Peyer's patch (tissue), 4 donors: ENCODE measurements around the gene SKAP2. TPM values are rescaled to one million over a fixed set of nuclear protein-coding genes. Genes with fewer than 3 reads are reported as not detected.

Source experiments
- DNase-seq, 3 donors: peaks; one replicate each; pipeline ENCODE4 v3.0.0-alpha.2; 2017 to 2019
- H3K27ac ChIP-seq, 4 donors: fragments of 200-600 bp; sonication (generic); one replicate each; pipeline ENCODE4 v1.5.1; 2016 to 2019
- H3K27me3 ChIP-seq, 2 donors: fragments of 200-600 bp; sonication (generic); one replicate each; pipeline ENCODE4 v1.5.1; 2019
- H3K36me3 ChIP-seq, 3 donors: fragments of 200-600 bp; sonication (generic); one replicate each; pipeline ENCODE4 v1.5.1; 2016 to 2019
- H3K4me1 ChIP-seq, 4 donors: fragments of 200-600 bp; sonication (generic); one replicate each; pipeline ENCODE4 v1.5.1; 2016 to 2019
- H3K4me3 ChIP-seq, 4 donors: fragments of 200-600 bp; sonication (generic); 1 replicate in 3 of 4; 2 replicates in 1 of 4; pipeline ENCODE4 v1.5.1; 2016 to 2019; ENCODE audit warnings: mild to moderate bottlenecking in 1 of 4
- H3K9me3 ChIP-seq, 4 donors: fragments of 200-600 bp; sonication (generic); one replicate each; pipeline ENCODE4 v1.5.1; 2016 to 2019; ENCODE audit warnings: mild to moderate bottlenecking in 1 of 4
- POLR2A ChIP-seq, 2 donors: fragments of 450-650 bp; IDR thresholded peaks; one replicate each; pipeline ENCODE4 v1.5.1; 2017; ENCODE audit warnings: antibody characterized with exemption in 2 of 2, mild to moderate bottlenecking in 2 of 2, moderate library complexity in 2 of 2
- total RNA-seq, 4 donors: library from RNA; depleted of rRNA; stranded (reverse); fragments of >200 nt; gene quantifications; one replicate each; pipeline ENCODE4 v1.1.0, GENCODE V29; 2016
- TF ChIP-seq, protein P1 (sequence below), 6 experiments: fragments of 450-650 bp in 4 of 6; fragments of 200-600 bp in 2 of 6; sonication (generic) in 1 of 6; IDR thresholded peaks; one replicate each; pipeline ENCODE4 v1.5.1; 2017 to 2019; ENCODE audit warnings: antibody characterized with exemption in 6 of 6, mild to moderate bottlenecking in 3 of 6, moderate library complexity in 1 of 6

Gene SKAP2
- total RNA-seq, 4 donors from 2014 or later = 32.2 to 101 (median 37.9) TPM

DNA sequence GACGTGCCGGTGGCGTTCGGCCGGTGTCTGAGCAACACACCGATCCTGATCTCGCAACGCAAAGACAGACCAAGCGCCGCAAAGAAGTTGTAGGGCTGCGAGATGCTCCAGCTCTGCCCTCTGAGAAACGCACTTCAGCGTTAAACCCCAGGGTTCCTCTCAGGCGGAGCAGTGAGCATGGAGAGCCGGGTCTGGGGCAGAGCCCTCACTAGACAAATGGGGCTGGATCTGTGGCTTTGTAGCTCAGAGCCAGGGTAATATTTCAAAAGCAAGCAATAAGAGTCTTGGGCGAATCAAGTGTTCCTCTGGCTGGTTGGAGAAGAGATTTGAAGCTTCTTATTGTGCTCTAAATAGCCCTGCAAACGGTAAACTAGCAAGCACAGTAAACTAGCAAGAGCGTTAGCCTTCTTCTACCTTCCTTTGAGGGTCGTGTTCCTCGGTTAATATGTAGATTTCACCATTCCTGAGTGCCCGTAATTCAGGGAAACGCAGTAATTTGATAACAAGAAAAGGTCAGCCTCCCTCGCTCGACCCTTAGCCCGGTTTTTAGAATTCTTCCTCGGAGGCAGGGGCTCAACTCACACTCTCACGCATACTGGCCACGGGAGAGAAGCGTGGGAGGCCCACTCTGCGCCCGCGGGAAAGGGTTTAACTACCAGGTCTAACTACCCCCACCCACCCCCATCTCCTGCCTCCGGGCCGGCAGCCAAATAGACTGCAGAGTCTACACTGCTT lies 6.7 kb downstream of the SKAP2 start:
- TF ChIP-seq, protein P1, sequence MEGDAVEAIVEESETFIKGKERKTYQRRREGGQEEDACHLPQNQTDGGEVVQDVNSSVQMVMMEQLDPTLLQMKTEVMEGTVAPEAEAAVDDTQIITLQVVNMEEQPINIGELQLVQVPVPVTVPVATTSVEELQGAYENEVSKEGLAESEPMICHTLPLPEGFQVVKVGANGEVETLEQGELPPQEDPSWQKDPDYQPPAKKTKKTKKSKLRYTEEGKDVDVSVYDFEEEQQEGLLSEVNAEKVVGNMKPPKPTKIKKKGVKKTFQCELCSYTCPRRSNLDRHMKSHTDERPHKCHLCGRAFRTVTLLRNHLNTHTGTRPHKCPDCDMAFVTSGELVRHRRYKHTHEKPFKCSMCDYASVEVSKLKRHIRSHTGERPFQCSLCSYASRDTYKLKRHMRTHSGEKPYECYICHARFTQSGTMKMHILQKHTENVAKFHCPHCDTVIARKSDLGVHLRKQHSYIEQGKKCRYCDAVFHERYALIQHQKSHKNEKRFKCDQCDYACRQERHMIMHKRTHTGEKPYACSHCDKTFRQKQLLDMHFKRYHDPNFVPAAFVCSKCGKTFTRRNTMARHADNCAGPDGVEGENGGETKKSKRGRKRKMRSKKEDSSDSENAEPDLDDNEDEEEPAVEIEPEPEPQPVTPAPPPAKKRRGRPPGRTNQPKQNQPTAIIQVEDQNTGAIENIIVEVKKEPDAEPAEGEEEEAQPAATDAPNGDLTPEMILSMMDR (IDR thresholded peaks at IDR 0.05) = no peak
- TF ChIP-seq POLR2A (IDR thresholded peaks at IDR 0.05) = no peak
- H3K4me3 ChIP-seq = peak overlapping the region; percentile 7 to 50 (median 26)

DNA sequence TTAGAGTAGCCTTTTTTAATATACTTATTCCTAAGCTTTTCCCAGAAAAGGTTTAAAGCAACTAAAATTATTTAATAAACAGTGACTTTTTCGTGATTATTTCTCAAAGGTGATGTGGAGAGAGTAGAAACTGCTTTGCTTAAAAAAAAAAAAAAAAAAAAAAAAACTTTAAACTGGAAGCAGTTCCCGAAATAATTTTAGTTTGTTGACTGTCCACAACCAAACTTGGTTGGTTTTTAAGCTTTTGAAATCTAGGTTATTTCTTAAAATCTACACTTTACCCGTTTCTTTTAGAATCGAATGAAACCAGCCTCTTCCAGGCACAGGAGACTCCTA lies 7.3 kb downstream of the SKAP2 start:
- Histone ChIP-seq H3K4me1 (peaks cover 0 to 20% (median 3%) of the 10 kb centered on the region in 4 donors), H3K9me3 (no peaks in the 10 kb centered on the region), H3K27ac (peak overlapping the region; percentile 18 to 81 (median 70)), H3K4me3 (peak overlapping the region; percentile 7 to 50 (median 26)), H3K36me3 (no peaks in the 10 kb centered on the region), H3K27me3 (no peaks in the 10 kb centered on the region)
- no peak for DNase-seq
- TF ChIP-seq, protein P1 (IDR thresholded peaks at IDR 0.05) = no peak
- TF ChIP-seq POLR2A (IDR thresholded peaks at IDR 0.05) = no peak

More for the DNA sequence above, 6.7 kb downstream of the SKAP2 start:
- H3K27ac ChIP-seq = peak overlapping the region; percentile 18 to 81 (median 70)
- H3K4me1 ChIP-seq = peaks cover 0 to 26% (median 3%) of the 10 kb centered on the region in 4 donors
- DNase-seq = peak in 2 of 3 donors; percentile 58 to 69
- H3K36me3 ChIP-seq = no peaks in the 10 kb centered on the region
- H3K9me3 ChIP-seq = no peaks in the 10 kb centered on the region
- no peaks in the 10 kb centered on the region for H3K27me3 ChIP-seq

DNA sequence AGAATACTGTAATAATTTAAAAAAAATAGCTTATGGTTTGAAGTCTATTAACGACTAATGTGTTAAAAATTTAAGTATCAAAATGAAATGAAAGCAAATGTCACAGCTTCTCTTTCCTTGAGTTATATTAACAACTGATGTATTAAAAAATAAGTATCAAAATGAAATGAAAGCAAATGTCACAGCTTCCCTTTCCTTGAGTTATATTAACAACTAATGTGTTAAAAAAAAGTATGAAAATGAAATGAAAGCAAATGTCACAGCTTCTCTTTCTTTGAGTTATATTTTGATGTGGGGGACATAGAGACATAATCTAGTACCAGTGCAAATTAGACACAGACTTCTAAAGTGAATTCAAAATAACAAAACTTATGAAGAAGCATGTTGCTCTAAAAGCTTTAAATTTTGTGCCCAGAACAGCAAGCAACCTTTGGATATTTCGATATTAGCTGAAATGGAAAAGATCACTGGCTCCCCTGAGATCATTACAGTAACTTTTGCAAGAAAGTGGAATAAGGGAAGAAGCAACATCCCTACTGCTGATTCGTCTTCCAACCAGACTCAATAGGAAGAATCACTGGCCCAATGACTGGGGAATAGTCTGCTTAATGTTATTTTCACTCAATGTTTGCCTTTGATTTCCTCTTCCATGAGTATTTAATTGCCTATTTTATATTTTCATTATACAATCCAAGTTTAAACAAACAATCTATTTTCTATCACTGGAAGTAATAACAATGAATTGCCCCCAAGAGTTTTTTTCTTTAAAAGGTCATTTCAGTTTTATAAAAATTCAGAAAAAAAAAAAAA lies 8.0 kb downstream of the SKAP2 start:
- H3K27me3 ChIP-seq = no peaks in the 10 kb centered on the region
- no peak for TF ChIP-seq POLR2A (IDR thresholded peaks at IDR 0.05)
- TF ChIP-seq, protein P1 (IDR thresholded peaks at IDR 0.05) = no peak
- no peaks in the 10 kb centered on the region for H3K36me3 ChIP-seq
- no peaks in the 10 kb centered on the region for H3K9me3 ChIP-seq
- H3K4me1 ChIP-seq = peaks cover 0 to 16% (median 3%) of the 10 kb centered on the region in 4 donors
- peak overlapping the region in 3 of 4 donors; percentile 38 to 78 (median 50) for H3K27ac ChIP-seq
- DNase-seq = no peak
- peak overlapping the region in 2 of 4 donors; percentile 2 to 43 for H3K4me3 ChIP-seq

DNA sequence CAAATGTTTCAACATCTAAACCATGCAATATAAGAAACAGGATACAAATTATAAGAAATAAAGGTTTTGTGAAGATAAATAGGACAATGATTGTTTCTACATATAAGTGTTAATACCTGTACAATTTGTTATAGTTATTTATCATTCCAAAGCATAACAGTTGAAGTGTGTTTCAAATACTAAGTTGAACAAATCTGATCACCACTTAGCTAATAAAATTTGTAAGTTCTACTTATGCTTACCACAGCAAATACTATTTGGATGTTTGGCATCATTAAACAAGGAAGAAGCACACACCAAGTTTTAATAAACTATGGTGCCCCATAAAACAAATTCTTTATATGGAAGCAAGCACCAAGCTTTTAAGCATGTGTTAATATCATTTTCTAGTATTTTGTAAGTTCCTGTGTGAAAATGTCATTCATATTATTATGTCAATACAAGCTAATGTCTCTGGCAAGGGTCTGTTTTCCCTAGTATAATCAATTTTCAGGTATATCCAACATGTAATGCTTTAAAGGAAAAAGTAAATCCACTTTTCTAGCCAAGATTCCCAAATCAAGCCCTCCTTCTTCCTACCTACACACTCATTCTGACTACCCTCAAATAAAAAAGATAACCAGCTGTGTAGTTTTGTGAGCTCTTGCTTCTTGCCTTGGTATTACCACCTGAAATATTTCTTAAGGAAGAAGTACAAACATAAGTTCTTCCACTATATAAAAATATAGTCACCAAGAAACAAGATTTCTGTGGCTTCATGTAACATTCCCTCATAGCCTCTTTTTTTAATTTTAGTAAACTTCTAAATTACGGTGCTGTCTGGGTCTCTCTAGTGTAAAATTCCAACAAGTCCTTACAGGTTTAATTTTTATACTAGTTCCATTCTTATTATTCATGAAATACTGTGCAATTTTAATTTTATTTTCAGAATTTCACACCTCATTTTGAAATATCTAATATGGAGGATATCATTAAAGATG lies 9.2 kb downstream of the SKAP2 start:
- peak overlapping the region in 3 of 4 donors; percentile 18 to 78 (median 38) for H3K27ac ChIP-seq
- peaks cover 0 to 16% (median 3%) of the 10 kb centered on the region in 4 donors for H3K4me1 ChIP-seq
- H3K27me3 ChIP-seq = no peaks in the 10 kb centered on the region
- no peak for TF ChIP-seq POLR2A (IDR thresholded peaks at IDR 0.05)
- TF ChIP-seq, protein P1 (IDR thresholded peaks at IDR 0.05) = no peak
- no peak for DNase-seq
- H3K9me3 ChIP-seq = no peaks in the 10 kb centered on the region
- no peaks in the 10 kb centered on the region for H3K36me3 ChIP-seq
- H3K4me3 ChIP-seq = no peak overlapping the region
